NK-92 (cell line): Measurements from ENCODE around the gene SYTL5.

Experiments used
- DNase-seq: peaks from one replicate; lab custom pipeline; 2025; ENCODE audit not compliant: unreplicated experiment; lab: John Stamatoyannopoulos, UW

Gene SYTL5

GRCh38 chrX:38138157-38138891 is 132.0 kb downstream of the SYTL5 start:
- DNase-seq, result no peak

DNA sequence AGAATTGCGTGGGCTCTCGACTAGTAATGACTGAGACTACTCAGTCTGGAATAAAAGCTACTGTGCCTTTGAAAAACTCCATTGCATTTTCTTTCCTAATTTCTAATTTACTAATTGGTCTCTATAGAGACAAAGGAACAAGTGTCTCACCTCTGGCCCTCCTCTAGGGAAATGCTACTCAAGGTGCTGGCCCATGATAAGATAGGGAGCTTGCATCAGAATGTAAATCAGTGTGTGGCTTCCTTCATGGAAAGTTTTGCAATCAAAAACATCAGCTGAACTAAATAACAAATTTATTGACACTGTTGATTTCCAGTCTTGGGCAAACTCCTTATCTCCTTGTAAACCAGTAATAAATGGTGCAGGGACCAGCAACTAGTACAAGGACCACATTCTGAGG is 132.5 kb downstream of the SYTL5 start:
- DNase-seq, result no peak

DNA sequence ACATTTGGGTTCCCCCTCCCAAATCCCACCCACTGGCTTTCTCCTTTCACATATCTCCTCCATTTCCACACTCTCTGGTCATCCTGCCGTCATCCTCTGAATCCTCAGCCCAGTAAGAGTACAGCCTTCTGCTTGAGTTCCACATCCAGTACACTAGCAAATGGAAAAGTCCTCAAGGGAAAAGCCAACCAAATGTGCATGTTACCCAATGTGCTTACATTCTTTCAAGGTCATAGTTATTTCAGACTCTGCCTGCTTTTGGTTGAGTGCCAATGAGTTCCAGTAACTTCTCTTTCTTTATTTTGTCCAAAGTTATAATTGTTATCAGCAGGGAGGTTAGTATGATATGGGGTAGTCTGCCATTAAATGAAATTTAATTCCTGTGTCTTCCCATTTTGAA is 136.3 kb downstream of the SYTL5 start:
- DNase-seq, result no peak

DNA sequence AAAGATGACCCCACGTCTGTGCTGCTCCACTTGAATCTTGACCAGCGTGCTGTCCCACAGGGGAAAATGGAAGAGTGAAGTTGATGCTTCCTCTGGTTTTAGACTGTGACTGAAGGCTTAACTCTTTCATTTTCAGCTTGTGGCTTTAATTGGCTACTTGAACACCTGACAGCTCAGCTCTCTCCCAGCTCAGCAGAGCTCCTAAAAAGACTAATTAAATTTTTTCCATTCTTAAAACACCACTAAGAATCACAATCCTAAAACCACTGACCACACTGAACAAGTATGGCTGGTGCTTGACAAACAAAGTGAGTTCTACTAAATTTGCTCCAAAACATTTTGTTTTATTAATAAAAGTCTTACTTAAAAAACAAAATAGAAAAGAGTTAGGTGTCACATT is 142.7 kb downstream of the SYTL5 start:
- DNase-seq, result no peak

- DNase-seq, result no peak
Observed at GRCh38 chrX:38150993-38151392, 144.6 kb downstream of the SYTL5 start.

- DNase-seq, result no peak
Observed at GRCh38 chrX:38151441-38151840, 145.1 kb downstream of the SYTL5 start.

GRCh38 chrX:38154340-38154739 is 148.0 kb downstream of the SYTL5 start:
- DNase-seq, result no peak

- DNase-seq, result no peak
Observed at GRCh38 chrX:38154818-38155217, 148.5 kb downstream of the SYTL5 start.

DNA sequence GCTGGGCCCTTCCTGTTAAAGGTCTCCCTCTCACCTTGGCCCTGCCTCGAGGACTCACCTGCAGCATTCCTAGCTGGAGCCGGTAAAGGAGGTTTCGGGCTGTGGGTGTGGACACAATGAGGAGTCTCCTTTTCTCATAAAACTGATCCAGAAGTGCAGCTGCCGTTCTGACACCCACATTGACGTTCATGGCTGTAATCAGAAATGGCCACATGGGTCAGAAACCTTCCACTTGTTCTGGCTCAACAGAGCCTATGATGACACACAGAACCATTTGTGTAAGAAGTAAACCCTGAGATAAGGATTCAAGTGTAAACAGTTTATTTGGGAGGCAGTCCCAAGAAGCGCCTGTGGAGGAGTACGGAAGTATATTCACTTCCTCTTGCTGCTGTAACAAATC is 150.5 kb downstream of the SYTL5 start:
- DNase-seq, result no peak

GRCh38 chrX:38163193-38163592 is 156.8 kb downstream of the SYTL5 start:
- no peak for DNase-seq

- DNase-seq, result no peak
Observed at GRCh38 chrX:38165023-38165422, 158.7 kb downstream of the SYTL5 start.

DNA sequence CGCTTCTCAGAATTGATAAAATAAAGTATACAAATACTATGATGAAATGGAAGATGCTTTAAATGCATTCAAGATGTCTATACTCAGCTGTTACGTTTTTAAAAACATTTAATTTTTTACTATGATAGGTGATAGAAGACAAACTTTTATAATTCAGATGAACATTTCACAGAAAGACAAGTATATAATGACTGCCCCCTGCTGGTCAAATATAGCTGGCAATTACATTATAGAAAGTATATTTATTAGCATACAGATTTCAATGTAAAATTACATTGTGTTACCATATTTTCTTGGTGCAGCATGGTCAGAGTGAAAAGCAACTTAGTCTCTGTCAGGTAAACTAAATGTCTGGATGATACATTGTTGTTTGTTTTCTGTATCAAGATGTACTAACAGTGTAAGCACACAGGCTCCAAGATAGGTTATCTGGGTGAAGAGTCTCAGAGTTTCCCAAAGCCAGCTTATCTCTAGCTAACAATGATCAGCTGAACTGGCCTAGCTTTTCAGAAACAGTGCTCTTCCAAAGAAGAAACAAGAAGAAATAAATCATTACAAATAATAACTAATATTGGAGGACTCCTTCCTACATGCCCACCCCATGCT is 160.2 kb downstream of the SYTL5 start:
- DNase-seq, result no peak

DNA sequence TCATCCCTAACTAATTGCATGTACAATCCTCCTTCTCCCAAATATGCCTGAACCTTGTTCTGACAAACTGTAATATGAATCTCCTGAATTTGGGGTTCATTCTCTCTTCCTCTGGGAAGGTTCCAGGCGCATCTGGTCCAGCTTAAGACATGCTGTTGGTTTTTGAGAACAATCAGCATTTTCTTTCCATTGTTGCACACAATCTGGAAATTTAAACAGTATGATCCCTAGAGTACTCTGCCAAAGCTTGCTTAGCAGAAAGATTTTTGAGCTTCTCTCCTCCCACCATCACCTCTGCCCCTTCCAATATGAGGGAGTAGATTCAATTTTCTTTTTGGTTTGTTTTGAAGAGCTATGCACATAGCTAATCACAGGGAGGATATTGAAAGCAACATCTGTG is 164.2 kb downstream of the SYTL5 start:
- no peak for DNase-seq

- DNase-seq, result no peak
Observed at GRCh38 chrX:38172596-38172995, 166.2 kb downstream of the SYTL5 start.

- DNase-seq, result no peak
Observed at GRCh38 chrX:38175139-38175538, 168.8 kb downstream of the SYTL5 start.

DNA sequence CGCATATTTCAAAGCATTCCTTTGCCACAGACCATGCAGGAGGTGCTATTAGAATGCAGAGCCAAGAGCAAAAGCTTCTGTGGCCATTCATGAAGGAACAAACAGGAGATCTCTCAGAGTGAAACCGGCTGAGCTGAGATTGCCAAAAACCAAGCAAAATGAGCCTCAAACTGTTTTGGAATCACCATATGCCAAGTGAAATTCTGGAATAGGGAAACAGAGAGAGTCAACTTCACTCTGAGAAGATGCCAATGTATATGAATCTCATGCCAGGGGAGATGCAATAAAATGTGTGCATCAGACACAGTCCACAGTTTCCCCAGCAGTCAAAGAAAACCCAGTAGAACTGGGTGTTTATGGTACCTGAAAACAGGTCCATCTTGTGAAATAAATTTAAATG is 172.0 kb downstream of the SYTL5 start:
- DNase-seq, result no peak
